Spleen (tissue), 11 donors: Measurements from ENCODE around the gene TJP3. TPM values are rescaled to one million over a fixed set of nuclear protein-coding genes. Genes with fewer than 3 reads are reported as not detected.

Source experiments
- DNase-seq: peaks from one replicate; pipeline ENCODE4 v3.0.0-alpha.2; 2020
- H3K27ac ChIP-seq, 8 donors: fragments of 200-600 bp; sonication (generic) in 7 of 8; 1 replicate in 4 of 8; 2 replicates in 4 of 8; pipeline versions ENCODE4 v1.5.0 to v1.8.0; 2016 to 2021; ENCODE audit warnings: inconsistent platforms in 4 of 8, mild to moderate bottlenecking in 4 of 8, moderate library complexity in 1 of 8
- H3K27me3 ChIP-seq, 7 donors: fragments of 200-600 bp; sonication (generic) in 6 of 7; replicated peaks in 1 of 7; 1 replicate in 4 of 7; 2 replicates in 3 of 7; pipeline versions ENCODE4 v1.5.0 to v1.8.0; 2016 to 2021; ENCODE audit warnings: inconsistent platforms in 3 of 7, mild to moderate bottlenecking in 1 of 7
- H3K36me3 ChIP-seq, 6 donors: fragments of 200-600 bp; sonication (generic) in 5 of 6; 1 replicate in 4 of 6; 2 replicates in 2 of 6; pipeline versions ENCODE4 v1.5.0 to v1.8.0; 2016 to 2021; ENCODE audit warnings: inconsistent platforms in 2 of 6
- H3K4me1 ChIP-seq, 6 donors: fragments of 200-600 bp; sonication (generic) in 5 of 6; 1 replicate in 3 of 6; 2 replicates in 3 of 6; pipeline versions ENCODE4 v1.5.0 to v1.8.0; 2016 to 2021; ENCODE audit warnings: inconsistent platforms in 3 of 6
- H3K4me3 ChIP-seq, 8 donors: fragments of 200-600 bp; sonication (generic) in 7 of 8; 1 replicate in 4 of 8; 2 replicates in 4 of 8; pipeline versions ENCODE4 v1.5.0 to v1.8.0; 2016 to 2021; ENCODE audit warnings: inconsistent platforms in 4 of 8, mild to moderate bottlenecking in 4 of 8, moderate library complexity in 2 of 8
- H3K9me3 ChIP-seq, 8 donors: fragments of 200-600 bp; sonication (generic) in 7 of 8; 1 replicate in 4 of 8; 2 replicates in 4 of 8; pipeline versions ENCODE4 v1.5.0 to v1.8.0; 2016 to 2021; ENCODE audit warnings: inconsistent platforms in 4 of 8
- CTCF ChIP-seq, 11 experiments: fragments of 200-600 bp in 7 of 11; fragments of 450-650 bp in 4 of 11; sonication (generic) in 4 of 11; IDR thresholded peaks in 8 of 11; conservative IDR thresholded peaks in 3 of 11; 1 replicate in 7 of 11; 2 replicates in 4 of 11; pipeline versions ENCODE4 v1.4.0 to v1.8.0; 2016 to 2021; ENCODE audit warnings: antibody characterized with exemption in 11 of 11, inconsistent platforms in 4 of 11, mild to moderate bottlenecking in 1 of 11
- POLR2A ChIP-seq, 3 donors: fragments of 450-650 bp; IDR thresholded peaks; one replicate each; pipeline ENCODE4 v1.5.1; 2017; ENCODE audit warnings: antibody characterized with exemption in 3 of 3, mild to moderate bottlenecking in 1 of 3
- POLR2AphosphoS5 ChIP-seq, 3 donors: sonication (generic); formaldehyde crosslinking; IDR thresholded peaks; one replicate each; pipeline ENCODE4 v1.5.1; 2017; ENCODE audit warnings: antibody characterized with exemption in 3 of 3
- WGBS, 5 donors: extraction: QIAGEN DNeasy Blood & Tissue Kit in 3 of 5; methylation state at CpG; one replicate each; pipeline versions ENCODE4 v1.1.5 to v1.1.7; 2013 to 2018; 5-methylcytosine and 5-hydroxymethylcytosine counted together
- intact Hi-C: fragments of 100-400 bp; cut with DNase I; formaldehyde crosslinking; loops from one replicate; pipeline ENCODE4 v1.15.0; 2023; ENCODE audit warnings: low total_unique reads
- polyA plus RNA-seq, 3 donors: library from polyadenylated mRNA; stranded (reverse); fragments of 200-250 nt; gene quantifications; one replicate each; pipeline ENCODE4 v1.2.1, GENCODE V29; 2013
- total RNA-seq, 7 donors: library from RNA; depleted of rRNA in 3 of 7; stranded (reverse); fragments of >200 nt in 3 of 7; fragmentation: NEBNext Ultra II Directional in 4 of 7; extraction: Animal tissue kit (Norgen Biotek cat#: 25700) in 4 of 7; gene quantifications; one replicate each; pipeline versions ENCODE4 v1.1.0 to v1.2.1, GENCODE V29; 2016 to 2021
- donor health status: healthy with polysubstance abuse.
- donor health status: DM: no; HTN: no; CAD: no; lungs with moderate emphysema.
- donor health status: DM: no; HTN: no; CAD: no.
- donor health status: Bipolar disorder and iron deficiency.
- donor health status: healthy.
- donor health status: DM: no; HTN: no; CAD: no.
- donor health status: DM: yes; HTN: yes; CAD: no.

The TJP3 gene
- total and polyA plus RNA-seq, 10 donors = 0.39 to 9.0 (median 2.3) TPM

GRCh38 chr19:3672993-3673392 lies 35.2 kb upstream of the TJP3 start:
- peaks cover 0 to 44% (median 0%) of the 10 kb centered on the region in 6 donors for H3K36me3 ChIP-seq
- peak overlapping the region in 1 of 8 donors; percentile 80 for H3K27ac ChIP-seq
- H3K27me3 ChIP-seq = peaks cover 0 to 21% (median 0%) of the 10 kb centered on the region in 7 donors
- 84 to 94% (median 92%) methylated on average over 10 to 13 of the region's 13 CpGs for WGBS, 5 donors
- no peaks in the 10 kb centered on the region for H3K9me3 ChIP-seq
- no peak for TF ChIP-seq POLR2AphosphoS5 (IDR thresholded peaks at IDR 0.05)
- no peak for TF ChIP-seq CTCF (IDR thresholded peaks at IDR 0.05 in 8 of 11, conservative IDR thresholded peaks at IDR 0.05 in 3 of 11)
- no peak for TF ChIP-seq POLR2A (IDR thresholded peaks at IDR 0.05)
- no peak overlapping the region for H3K4me3 ChIP-seq
- H3K4me1 ChIP-seq = peaks cover 23 to 61% (median 38%) of the 10 kb centered on the region in 6 donors
- DNase-seq = no peak
- intact Hi-C loops = no loop called here

GRCh38 chr19:3673506-3674439 lies 34.4 kb upstream of the TJP3 start:
- H3K27ac ChIP-seq = no peak overlapping the region
- peaks cover 0 to 21% (median 0%) of the 10 kb centered on the region in 7 donors for H3K27me3 ChIP-seq
- DNase-seq = no peak
- peaks cover 0 to 36% (median 0%) of the 10 kb centered on the region in 6 donors for H3K36me3 ChIP-seq
- TF ChIP-seq CTCF (IDR thresholded peaks at IDR 0.05 in 8 of 11, conservative IDR thresholded peaks at IDR 0.05 in 3 of 11) = no peak
- TF ChIP-seq POLR2A (IDR thresholded peaks at IDR 0.05) = no peak
- TF ChIP-seq POLR2AphosphoS5 (IDR thresholded peaks at IDR 0.05) = no peak
- no peaks in the 10 kb centered on the region for H3K9me3 ChIP-seq
- WGBS, 5 donors = 88 to 94% (median 91%) methylated on average over 28 to 34 of the region's 34 CpGs
- intact Hi-C loops = no loop called here
- H3K4me3 ChIP-seq = no peak overlapping the region
- H3K4me1 ChIP-seq = peaks cover 23 to 58% (median 37%) of the 10 kb centered on the region in 6 donors

GRCh38 chr19:3674784-3675543 lies 33.2 kb upstream of the TJP3 start:
- 86 to 95% (median 93%) methylated on average over 13 of the region's 13 CpGs for WGBS, 5 donors
- Histone ChIP-seq H3K4me1 (peaks cover 23 to 51% (median 33%) of the 10 kb centered on the region in 6 donors), H3K27ac (no peak overlapping the region), H3K4me3 (no peak overlapping the region), H3K27me3 (peaks cover 0 to 21% (median 0%) of the 10 kb centered on the region in 7 donors), H3K36me3 (peaks cover 0 to 34% (median 0%) of the 10 kb centered on the region in 6 donors), H3K9me3 (no peaks in the 10 kb centered on the region)
- DNase-seq = no peak
- intact Hi-C loops = no loop called here
- TF ChIP-seq POLR2AphosphoS5 (IDR thresholded peaks at IDR 0.05) (no peak), POLR2A (IDR thresholded peaks at IDR 0.05) (no peak), CTCF (IDR thresholded peaks at IDR 0.05 in 8 of 11, conservative IDR thresholded peaks at IDR 0.05 in 3 of 11) (no peak)
